Stomach smooth muscle (tissue), 2 donors: ENCODE results near the gene GPR89B.
"Not testable (repeated sequence)": the region's sequence is repeated elsewhere in the genome, so short reads cannot be mapped to it uniquely, and the experiment has no call there.

Experiments used
- H3K27ac ChIP-seq: one replicate; pipeline ENCODE4 v1.7.0; 2013; ENCODE audit warnings: mild to moderate bottlenecking, low read length, inconsistent platforms
- H3K27me3 ChIP-seq, 2 donors: one replicate each; pipeline ENCODE4 v1.7.0; 2013; ENCODE audit warnings: low read length in 2 of 2; ENCODE audit not compliant: insufficient read depth in 2 of 2, control insufficient read depth in 1 of 2
- H3K36me3 ChIP-seq, 2 donors: one replicate each; pipeline ENCODE4 v1.7.0; 2013; ENCODE audit warnings: low read length in 2 of 2; ENCODE audit not compliant: control insufficient read depth in 2 of 2, insufficient read depth in 2 of 2
- H3K4me1 ChIP-seq: one replicate; pipeline ENCODE4 v1.7.0; 2013; ENCODE audit warnings: low read length; ENCODE audit not compliant: control insufficient read depth, insufficient read depth
- H3K4me3 ChIP-seq, 2 donors: one replicate each; pipeline ENCODE4 v1.7.0; 2013; ENCODE audit warnings: low read length in 2 of 2
- H3K9ac ChIP-seq, 2 donors: one replicate each; pipeline ENCODE4 v1.7.0; 2013; ENCODE audit warnings: low read length in 2 of 2, mild to moderate bottlenecking in 1 of 2
- H3K9me3 ChIP-seq, 2 donors: one replicate each; pipeline ENCODE4 v1.7.0; 2013; ENCODE audit warnings: low read length in 2 of 2; ENCODE audit not compliant: control insufficient read depth in 2 of 2
- donor health status: healthy.
- donor health status: Pancreatic carcinoma.

Gene GPR89B

GRCh38 chr1:147940456-147940855 is 12.2 kb downstream of the GPR89B start:
- not testable (repeated sequence) for H3K9ac ChIP-seq, H3K4me1 ChIP-seq, H3K27ac ChIP-seq, H3K36me3 ChIP-seq, H3K27me3 ChIP-seq, H3K4me3 ChIP-seq, H3K9me3 ChIP-seq

- not testable (repeated sequence) for H3K27me3 ChIP-seq, H3K36me3 ChIP-seq, H3K27ac ChIP-seq, H3K9me3 ChIP-seq, H3K4me3 ChIP-seq, H3K9ac ChIP-seq, H3K4me1 ChIP-seq
Observed at GRCh38 chr1:147942563-147942962, 14.3 kb downstream of the GPR89B start.

GRCh38 chr1:147949517-147949916 is 21.3 kb downstream of the GPR89B start:
- not testable (repeated sequence) for H3K27ac ChIP-seq, H3K27me3 ChIP-seq, H3K9ac ChIP-seq, H3K4me1 ChIP-seq, H3K9me3 ChIP-seq, H3K4me3 ChIP-seq, H3K36me3 ChIP-seq

GRCh38 chr1:147958906-147959305 is 30.7 kb downstream of the GPR89B start:
- not testable (repeated sequence) for H3K27ac ChIP-seq, H3K4me3 ChIP-seq, H3K36me3 ChIP-seq, H3K4me1 ChIP-seq, H3K27me3 ChIP-seq, H3K9me3 ChIP-seq, H3K9ac ChIP-seq

- not testable (repeated sequence) for H3K9ac ChIP-seq, H3K36me3 ChIP-seq, H3K4me3 ChIP-seq, H3K27me3 ChIP-seq, H3K27ac ChIP-seq, H3K4me1 ChIP-seq, H3K9me3 ChIP-seq
Observed at GRCh38 chr1:147959680-147960079, 31.5 kb downstream of the GPR89B start.

GRCh38 chr1:147964575-147964974 is 36.4 kb downstream of the GPR89B start:
- not testable (repeated sequence) for H3K4me1 ChIP-seq, H3K27me3 ChIP-seq, H3K36me3 ChIP-seq, H3K9me3 ChIP-seq, H3K27ac ChIP-seq, H3K9ac ChIP-seq, H3K4me3 ChIP-seq

- H3K4me3 ChIP-seq, H3K36me3 ChIP-seq, H3K9me3 ChIP-seq, H3K4me1 ChIP-seq, H3K27ac ChIP-seq, H3K27me3 ChIP-seq, H3K9ac ChIP-seq: not testable (repeated sequence)
Observed at GRCh38 chr1:147966657-147967056, 38.4 kb downstream of the GPR89B start.

GRCh38 chr1:147978896-147979651 is 50.9 kb downstream of the GPR89B start:
- H3K9me3 ChIP-seq, H3K27me3 ChIP-seq, H3K4me3 ChIP-seq, H3K27ac ChIP-seq, H3K9ac ChIP-seq, H3K36me3 ChIP-seq, H3K4me1 ChIP-seq: not testable (repeated sequence)

- not testable (repeated sequence) for H3K27ac ChIP-seq, H3K4me1 ChIP-seq, H3K9me3 ChIP-seq, H3K27me3 ChIP-seq, H3K36me3 ChIP-seq, H3K4me3 ChIP-seq, H3K9ac ChIP-seq
Observed at GRCh38 chr1:147985374-147985773, 57.2 kb downstream of the GPR89B start.

- not testable (repeated sequence) for H3K27ac ChIP-seq, H3K4me1 ChIP-seq, H3K4me3 ChIP-seq, H3K36me3 ChIP-seq, H3K9ac ChIP-seq, H3K9me3 ChIP-seq, H3K27me3 ChIP-seq
Observed at GRCh38 chr1:147987893-147988292, 59.7 kb downstream of the GPR89B start.

- H3K27ac ChIP-seq, H3K27me3 ChIP-seq, H3K9ac ChIP-seq, H3K4me3 ChIP-seq, H3K4me1 ChIP-seq, H3K36me3 ChIP-seq, H3K9me3 ChIP-seq: not testable (repeated sequence)
Observed at GRCh38 chr1:147992916-147993315, 64.7 kb downstream of the GPR89B start.
